ENCODE results near the gene GP9.

The GP9 gene

DNA sequence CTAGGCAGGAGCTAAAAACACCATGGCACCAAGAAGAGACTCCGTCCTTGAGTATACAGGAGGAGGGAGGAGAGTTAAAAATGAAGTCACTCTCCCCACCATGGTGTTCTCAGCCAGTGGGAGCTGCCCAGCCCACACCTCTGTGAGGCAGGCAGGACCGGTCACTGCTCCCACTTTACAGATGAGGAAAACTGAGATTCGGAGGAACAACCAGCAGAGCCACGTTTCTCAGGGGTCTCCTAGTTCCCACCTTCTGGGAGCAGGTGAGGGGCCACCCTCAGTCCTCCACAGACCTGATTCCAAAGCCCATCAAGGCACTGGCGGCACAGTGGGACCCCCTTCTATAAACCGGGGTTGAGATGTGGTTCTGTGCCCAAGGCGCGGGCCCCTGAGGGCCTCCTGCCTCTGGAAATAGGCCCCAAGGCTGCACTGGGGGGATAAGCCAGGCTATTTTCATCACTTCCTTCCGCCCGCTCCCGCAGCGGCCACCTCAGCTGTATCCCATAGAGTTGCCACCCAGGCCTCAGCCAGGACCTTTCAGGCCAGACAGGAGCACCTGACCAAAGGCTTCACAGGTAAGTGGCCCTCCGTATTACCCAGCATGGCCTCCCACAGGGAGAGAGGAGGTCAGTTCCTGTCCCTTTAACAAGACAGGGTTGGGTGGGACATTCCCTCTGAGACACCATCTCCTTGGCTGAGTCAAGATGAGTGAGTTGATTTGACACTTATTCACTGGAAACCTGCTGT, at the start of gene GP9:
TSS of gene GP9 (plus strand) at position 504 of the 747 bp plus-strand sequence. CDS start 961 bp downstream, outside the sequence.
- in situ Hi-C loops (cut with HindIII; ENCODE audit: low sequenced_read_pairs) = no loop called here
- no peak within 1 kb of the TSS for H3K4me3 ChIP-seq (ENCODE audit: low read depth, low read length)
- TF ChIP-seq, protein P1, sequence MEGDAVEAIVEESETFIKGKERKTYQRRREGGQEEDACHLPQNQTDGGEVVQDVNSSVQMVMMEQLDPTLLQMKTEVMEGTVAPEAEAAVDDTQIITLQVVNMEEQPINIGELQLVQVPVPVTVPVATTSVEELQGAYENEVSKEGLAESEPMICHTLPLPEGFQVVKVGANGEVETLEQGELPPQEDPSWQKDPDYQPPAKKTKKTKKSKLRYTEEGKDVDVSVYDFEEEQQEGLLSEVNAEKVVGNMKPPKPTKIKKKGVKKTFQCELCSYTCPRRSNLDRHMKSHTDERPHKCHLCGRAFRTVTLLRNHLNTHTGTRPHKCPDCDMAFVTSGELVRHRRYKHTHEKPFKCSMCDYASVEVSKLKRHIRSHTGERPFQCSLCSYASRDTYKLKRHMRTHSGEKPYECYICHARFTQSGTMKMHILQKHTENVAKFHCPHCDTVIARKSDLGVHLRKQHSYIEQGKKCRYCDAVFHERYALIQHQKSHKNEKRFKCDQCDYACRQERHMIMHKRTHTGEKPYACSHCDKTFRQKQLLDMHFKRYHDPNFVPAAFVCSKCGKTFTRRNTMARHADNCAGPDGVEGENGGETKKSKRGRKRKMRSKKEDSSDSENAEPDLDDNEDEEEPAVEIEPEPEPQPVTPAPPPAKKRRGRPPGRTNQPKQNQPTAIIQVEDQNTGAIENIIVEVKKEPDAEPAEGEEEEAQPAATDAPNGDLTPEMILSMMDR (IDR thresholded peaks at IDR 0.05; ENCODE audit: low read depth, low read length) = no peak
- no peak for DNase-seq (ENCODE audit: low read depth, low spot score)

DNA sequence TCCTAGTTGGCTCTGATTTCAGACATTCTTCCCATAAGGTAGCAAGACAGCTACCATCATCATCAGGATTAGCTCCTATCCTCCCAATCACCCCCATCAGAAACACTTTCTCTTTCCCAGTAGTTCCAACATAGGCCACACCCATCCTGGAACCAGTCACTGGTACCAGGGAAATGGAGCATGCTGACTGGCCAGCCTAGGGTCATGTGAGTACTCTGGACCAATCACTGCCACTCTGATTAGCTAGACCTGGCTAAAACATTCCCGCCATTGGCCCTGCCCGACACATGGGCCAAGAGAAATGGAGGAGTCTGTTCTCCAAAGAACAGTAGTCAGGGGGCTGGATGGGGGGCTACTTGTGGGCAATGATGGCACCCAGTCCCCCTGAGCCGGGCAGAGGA, 47.1 kb upstream of the GP9 start:
- in situ Hi-C loops (cut with HindIII; ENCODE audit: low sequenced_read_pairs) = no loop called here
- TF ChIP-seq, protein P1 (IDR thresholded peaks at IDR 0.05; ENCODE audit: low read depth, low read length) = no peak
- H3K4me3 ChIP-seq (ENCODE audit: low read depth, low read length) = no peak overlapping the region
- no peak for DNase-seq (ENCODE audit: low read depth, low spot score)

DNA sequence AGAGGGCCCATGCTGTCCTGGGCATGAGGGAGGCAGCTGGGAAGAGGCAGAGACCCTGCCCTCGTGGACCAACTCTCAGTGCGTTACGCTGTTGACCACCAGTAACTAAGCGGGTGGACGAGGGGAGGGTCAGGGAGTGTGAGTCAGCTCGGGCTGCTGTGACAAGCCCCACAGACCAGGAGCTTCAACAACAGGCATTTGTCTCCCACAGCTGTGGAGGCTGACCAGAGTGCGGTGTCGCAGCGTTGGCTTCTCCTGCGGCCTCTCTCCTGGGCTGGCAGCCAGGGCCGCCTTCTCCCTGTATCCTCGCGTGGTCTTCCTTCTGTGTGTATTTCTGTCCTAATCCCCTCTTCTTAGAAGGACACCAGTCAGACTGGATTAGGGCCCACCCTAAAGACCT, 46.4 kb upstream of the GP9 start:
- TF ChIP-seq, protein P1 (IDR thresholded peaks at IDR 0.05; ENCODE audit: low read depth, low read length) = no peak
- in situ Hi-C loops (cut with HindIII; ENCODE audit: low sequenced_read_pairs) = no loop called here
- H3K4me3 ChIP-seq (ENCODE audit: low read depth, low read length) = no peak overlapping the region
- DNase-seq (ENCODE audit: low read depth, low spot score) = no peak

DNA sequence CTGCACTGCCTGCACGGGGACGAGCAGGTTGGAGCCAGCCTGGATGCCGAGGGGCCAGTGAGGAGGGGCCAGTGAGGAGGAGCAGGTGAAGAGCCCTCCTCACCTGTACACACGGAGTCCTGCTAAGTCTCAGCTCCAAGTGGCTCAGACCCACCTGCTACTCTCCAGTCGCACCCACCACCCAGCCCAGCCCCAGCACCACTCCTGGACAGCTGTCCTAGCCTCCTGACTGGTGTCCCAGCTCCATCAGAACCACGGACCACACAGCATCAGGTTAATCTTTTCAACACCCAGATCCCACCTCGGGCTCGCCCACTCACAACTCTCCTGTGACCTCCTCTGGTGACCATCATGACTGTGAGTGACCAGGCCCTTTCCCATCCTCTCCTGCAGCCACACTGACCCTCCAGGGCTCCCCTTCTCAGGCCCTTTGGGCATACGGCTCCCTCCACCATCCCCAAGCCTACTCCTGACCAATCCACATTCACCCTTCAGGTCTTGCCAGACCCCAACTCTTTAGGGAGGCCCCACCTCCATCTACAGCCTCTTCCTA, 45.7 kb upstream of the GP9 start:
- in situ Hi-C loops (cut with HindIII; ENCODE audit: low sequenced_read_pairs) = no loop called here
- H3K4me3 ChIP-seq (ENCODE audit: low read depth, low read length) = no peak overlapping the region
- no peak for DNase-seq (ENCODE audit: low read depth, low spot score)
- TF ChIP-seq, protein P1 (IDR thresholded peaks at IDR 0.05; ENCODE audit: low read depth, low read length) = no peak

DNA sequence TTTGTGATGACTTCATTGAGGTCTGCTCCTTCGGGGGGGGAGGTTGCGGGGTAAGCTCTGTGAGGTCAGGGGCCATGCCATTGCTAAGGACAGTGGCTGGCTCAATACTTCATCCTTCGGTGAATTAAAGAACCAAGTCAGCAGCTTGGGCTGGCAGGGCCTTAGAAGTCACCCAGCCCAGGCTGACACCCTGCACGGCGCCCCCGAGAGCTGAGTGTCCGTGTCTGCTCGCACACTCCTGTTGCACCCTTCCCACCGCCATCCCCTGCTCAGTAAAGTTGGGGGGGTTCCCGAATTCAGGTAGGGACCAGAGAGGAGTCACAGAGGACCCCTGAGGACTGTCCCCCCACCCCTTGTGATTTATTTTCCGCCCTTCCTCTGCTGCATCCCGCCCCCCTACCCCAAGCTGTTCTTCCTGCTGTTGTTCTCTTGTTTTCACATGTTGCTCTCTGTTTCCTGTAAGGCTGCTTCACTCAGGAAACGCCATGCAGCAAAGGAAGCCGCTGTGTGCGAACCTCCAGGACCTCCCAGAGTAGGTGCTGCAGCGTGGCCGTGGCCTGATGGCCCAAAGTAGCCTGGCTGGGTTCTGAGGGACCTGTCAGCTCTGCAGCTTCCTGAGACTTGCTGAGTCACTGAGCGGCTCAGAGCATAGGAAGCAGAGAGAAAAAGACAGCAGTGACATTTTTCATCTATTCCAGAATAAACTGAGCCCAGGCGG, 45.0 kb upstream of the GP9 start:
- DNase-seq (ENCODE audit: low read depth, low spot score) = no peak
- TF ChIP-seq, protein P1 (IDR thresholded peaks at IDR 0.05; ENCODE audit: low read depth, low read length) = no peak
- H3K4me3 ChIP-seq (ENCODE audit: low read depth, low read length) = no peak overlapping the region
- in situ Hi-C loops (cut with HindIII; ENCODE audit: low sequenced_read_pairs) = no loop called here

DNA sequence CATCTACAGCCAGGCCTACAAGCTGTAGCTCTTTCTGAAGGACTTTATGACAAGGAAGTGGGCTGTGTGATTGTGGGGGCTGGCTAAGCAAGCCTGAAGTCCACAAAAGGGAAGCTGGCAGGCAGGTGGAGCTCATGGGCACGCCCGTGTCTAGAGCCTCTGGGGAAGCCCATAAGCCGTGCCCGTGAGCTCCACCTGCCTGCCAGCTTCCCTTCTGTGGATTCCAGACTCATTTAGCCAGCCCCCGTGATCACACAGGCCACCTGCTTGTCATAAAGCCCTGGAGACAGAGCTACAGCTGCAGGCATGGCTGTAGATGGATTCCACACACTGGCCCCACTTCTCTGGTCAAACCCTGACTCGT, 44.2 kb upstream of the GP9 start:
- H3K4me3 ChIP-seq (ENCODE audit: low read depth, low read length) = no peak overlapping the region
- DNase-seq (ENCODE audit: low read depth, low spot score) = no peak
- TF ChIP-seq, protein P1 (IDR thresholded peaks at IDR 0.05; ENCODE audit: low read depth, low read length) = no peak
- in situ Hi-C loops (cut with HindIII; ENCODE audit: low sequenced_read_pairs) = no loop called here

Data from astrocyte of the spinal cord (primary cell).